CD14-positive monocyte (primary cell): ENCODE data around the gene CKAP5. TPM values are rescaled to one million over a fixed set of nuclear protein-coding genes. Genes with fewer than 3 reads are reported as not detected.

Experiments
- DNase-seq, 3 donors: peaks; one replicate each; pipeline ENCODE4 v3.0.0-alpha.2; 2011 to 2022
- H2AFZ ChIP-seq: 2 replicates; pipeline ENCODE4 v1.6.0; 2012; ENCODE audit warnings: mild to moderate bottlenecking, low read depth, low read length, inconsistent platforms; ENCODE audit not compliant: insufficient read depth, poor library complexity, severe bottlenecking
- H3K27ac ChIP-seq, 2 donors: 1 replicate in 1 of 2; 2 replicates in 1 of 2; pipeline ENCODE4 v1.5.1; 2012 to 2013; ENCODE audit warnings: low read length in 2 of 2, control low read depth in 1 of 2, inconsistent platforms in 1 of 2, low read depth in 1 of 2, mild to moderate bottlenecking in 1 of 2
- H3K27me3 ChIP-seq, 2 donors: one replicate each; pipeline versions ENCODE4 v1.6.0 to v1.6.1; 2011 to 2013; ENCODE audit warnings: low read length in 2 of 2; ENCODE audit not compliant: control insufficient read depth in 2 of 2, insufficient read depth in 2 of 2
- H3K36me3 ChIP-seq, 2 donors: replicated peaks in 1 of 2; 1 replicate in 1 of 2; 2 replicates in 1 of 2; pipeline versions ENCODE4 v1.5.1 to v1.6.1; 2012 to 2013; ENCODE audit warnings: low read length in 2 of 2, control low read depth in 1 of 2, inconsistent platforms in 1 of 2, mild to moderate bottlenecking in 1 of 2; ENCODE audit not compliant: insufficient read depth in 2 of 2, control insufficient read depth in 1 of 2
- H3K4me1 ChIP-seq, 2 donors: 1 replicate in 1 of 2; 2 replicates in 1 of 2; pipeline versions ENCODE4 v1.5.1 to v1.6.1; 2012 to 2013; ENCODE audit warnings: low read length in 2 of 2, control low read depth in 1 of 2, inconsistent platforms in 1 of 2, mild to moderate bottlenecking in 1 of 2, moderate library complexity in 1 of 2; ENCODE audit not compliant: insufficient read depth in 2 of 2, control insufficient read depth in 1 of 2
- H3K4me2 ChIP-seq: replicated peaks from 2 replicates; pipeline ENCODE3; 2012; ENCODE audit warnings: low read length, moderate library complexity, mild to moderate bottlenecking; ENCODE audit not compliant: poor library complexity, severe bottlenecking; ENCODE audit errors: extremely low read depth
- H3K4me3 ChIP-seq, 3 experiments: fragments of 200-600 bp in 1 of 3; sonication (generic) in 1 of 3; replicated peaks in 1 of 3; 1 replicate in 2 of 3; 2 replicates in 1 of 3; pipeline ENCODE4 v1.5.1; 2011 to 2013; ENCODE audit warnings: low read length in 3 of 3, mild to moderate bottlenecking in 3 of 3, control low read depth in 2 of 3, low read depth in 2 of 3, inconsistent platforms in 1 of 3, moderate library complexity in 1 of 3
- H3K79me2 ChIP-seq: 2 replicates; pipeline ENCODE4 v1.6.0; 2012; ENCODE audit warnings: mild to moderate bottlenecking, control low read depth, inconsistent platforms, low read length, moderate library complexity; ENCODE audit not compliant: insufficient read depth
- H3K9ac ChIP-seq: 2 replicates; pipeline ENCODE4 v1.6.0; 2017; ENCODE audit warnings: low read length, mild to moderate bottlenecking; ENCODE audit not compliant: insufficient read depth, poor library complexity, severe bottlenecking
- H3K9me3 ChIP-seq, 2 donors: replicated peaks in 1 of 2; 1 replicate in 1 of 2; 2 replicates in 1 of 2; pipeline versions ENCODE4 v1.5.1 to v1.6.1; 2012 to 2013; ENCODE audit warnings: low read length in 2 of 2, control low read depth in 1 of 2; ENCODE audit not compliant: control insufficient read depth in 1 of 2, insufficient read depth in 1 of 2
- H4K20me1 ChIP-seq: 2 replicates; pipeline ENCODE4 v1.6.0; 2012; ENCODE audit warnings: mild to moderate bottlenecking, low read length, control low read depth, moderate library complexity; ENCODE audit not compliant: insufficient read depth
- H3K27ac Mint-ChIP-seq, 7 donors: one replicate each; pipeline ENCODE4 v1.8.0; 2020; ENCODE audit warnings: mild to moderate bottlenecking in 7 of 7, mixed read lengths in 7 of 7, moderate library complexity in 6 of 7, inconsistent platforms in 2 of 7
- H3K27me3 Mint-ChIP-seq, 3 donors: one replicate each; pipeline ENCODE4 v1.8.0; 2021 to 2022; ENCODE audit warnings: low read depth in 3 of 3, mild to moderate bottlenecking in 3 of 3, mixed read lengths in 3 of 3, moderate library complexity in 3 of 3, inconsistent platforms in 1 of 3
- H3K36me3 Mint-ChIP-seq, 2 donors: one replicate each; pipeline ENCODE4 v1.8.0; 2020; ENCODE audit warnings: mixed read lengths in 2 of 2, inconsistent platforms in 1 of 2, mild to moderate bottlenecking in 1 of 2
- H3K4me1 Mint-ChIP-seq: one replicate; pipeline ENCODE4 v1.8.0; 2020; ENCODE audit warnings: mild to moderate bottlenecking, mixed read lengths
- H3K4me3 Mint-ChIP-seq, 2 donors: one replicate each; pipeline ENCODE4 v1.8.0; 2020; ENCODE audit warnings: mild to moderate bottlenecking in 2 of 2, mixed read lengths in 2 of 2, moderate library complexity in 1 of 2
- H3K9me3 Mint-ChIP-seq, 7 donors: one replicate each; pipeline ENCODE4 v1.8.0; 2020 to 2022; ENCODE audit warnings: mixed read lengths in 7 of 7, mild to moderate bottlenecking in 6 of 7, moderate library complexity in 6 of 7, inconsistent platforms in 2 of 7
- WGBS: methylation state at CpG from one replicate; pipeline ENCODE4 v1.1.5; 2013; ENCODE audit warnings: missing lambda C conversion rate; ENCODE audit not compliant: insufficient coverage; 5-methylcytosine and 5-hydroxymethylcytosine counted together
- intact Hi-C, 2 donors: fragments of 100-400 bp; cut with micrococcal nuclease; formaldehyde crosslinking; loops; one replicate each; pipeline versions ENCODE4 v1.15.0 to v1.15.1; 2023
- polyA plus RNA-seq, 3 donors: library from polyadenylated mRNA; depleted of rRNA in 1 of 3; unstranded in 2 of 3; stranded (reverse) in 1 of 3; fragments of 300-500 nt in 2 of 3; fragments of >200 nt in 1 of 3; fragmentation: Illumina TruSeq in 2 of 3; gene quantifications; 1 replicate in 2 of 3; 2 replicates in 1 of 3; pipeline ENCODE4 v1.2.3, GENCODE V29; 2012 to 2021
- TF ChIP-seq, protein P1 (sequence below): fragments of 200-600 bp; IDR thresholded peaks from one replicate; pipeline ENCODE4 v1.8.0; 2022; ENCODE audit warnings: antibody characterized with exemption, mild to moderate bottlenecking

The CKAP5 gene
- polyA plus RNA-seq, 3 donors = 6.4 to 10.2 (median 7.9) TPM

DNA sequence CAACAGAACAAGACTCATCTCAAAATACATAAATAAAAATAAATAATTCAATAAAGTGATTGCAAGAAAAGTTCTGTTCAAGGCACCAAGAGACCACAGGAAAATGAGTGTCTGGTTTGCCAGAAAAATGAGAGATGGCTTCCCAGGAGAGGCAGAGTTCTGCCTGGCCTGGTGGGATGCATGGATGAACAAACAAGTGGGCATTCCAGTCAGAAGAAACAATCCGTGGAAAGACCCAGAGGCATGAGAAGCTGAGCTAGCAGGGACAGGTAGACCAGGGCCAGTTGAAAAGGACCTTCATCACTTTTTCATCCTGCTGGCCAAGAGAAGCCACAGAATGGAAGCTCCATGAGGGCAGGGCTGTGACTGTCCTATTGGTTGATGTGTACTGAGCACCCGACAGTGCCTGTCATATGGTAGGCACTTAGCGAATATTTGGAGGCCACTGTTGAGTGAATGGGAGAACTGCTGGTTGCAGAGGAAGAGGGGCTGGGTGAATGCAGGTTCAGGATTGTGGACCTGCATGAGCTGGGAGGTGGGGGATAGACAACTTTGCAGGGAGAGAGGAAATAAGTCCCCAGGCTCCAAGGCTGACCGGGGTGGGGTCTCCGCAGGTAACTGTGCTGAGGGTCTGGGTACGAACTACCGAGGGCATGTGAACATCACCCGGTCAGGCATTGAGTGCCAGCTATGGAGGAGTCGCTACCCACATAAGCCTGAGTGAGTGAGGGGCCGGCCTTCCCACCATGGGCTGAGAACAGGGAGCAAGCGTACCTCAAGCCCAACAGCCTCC is 123.3 kb downstream of the CKAP5 start:
- peaks cover 6% of the 10 kb centered on the region for H3K4me1 Mint-ChIP-seq
- no peak for DNase-seq
- no peaks in the 10 kb centered on the region for H3K9me3 ChIP-seq
- no peak overlapping the region for H3K4me3 Mint-ChIP-seq
- no peak overlapping the region for H3K27ac Mint-ChIP-seq
- TF ChIP-seq, protein P1, sequence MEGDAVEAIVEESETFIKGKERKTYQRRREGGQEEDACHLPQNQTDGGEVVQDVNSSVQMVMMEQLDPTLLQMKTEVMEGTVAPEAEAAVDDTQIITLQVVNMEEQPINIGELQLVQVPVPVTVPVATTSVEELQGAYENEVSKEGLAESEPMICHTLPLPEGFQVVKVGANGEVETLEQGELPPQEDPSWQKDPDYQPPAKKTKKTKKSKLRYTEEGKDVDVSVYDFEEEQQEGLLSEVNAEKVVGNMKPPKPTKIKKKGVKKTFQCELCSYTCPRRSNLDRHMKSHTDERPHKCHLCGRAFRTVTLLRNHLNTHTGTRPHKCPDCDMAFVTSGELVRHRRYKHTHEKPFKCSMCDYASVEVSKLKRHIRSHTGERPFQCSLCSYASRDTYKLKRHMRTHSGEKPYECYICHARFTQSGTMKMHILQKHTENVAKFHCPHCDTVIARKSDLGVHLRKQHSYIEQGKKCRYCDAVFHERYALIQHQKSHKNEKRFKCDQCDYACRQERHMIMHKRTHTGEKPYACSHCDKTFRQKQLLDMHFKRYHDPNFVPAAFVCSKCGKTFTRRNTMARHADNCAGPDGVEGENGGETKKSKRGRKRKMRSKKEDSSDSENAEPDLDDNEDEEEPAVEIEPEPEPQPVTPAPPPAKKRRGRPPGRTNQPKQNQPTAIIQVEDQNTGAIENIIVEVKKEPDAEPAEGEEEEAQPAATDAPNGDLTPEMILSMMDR = no peak
- WGBS = 92% methylated on average over 9 of the region's 11 CpGs
- H4K20me1 ChIP-seq = no peaks in the 10 kb centered on the region
- H3K79me2 ChIP-seq = no peaks in the 10 kb centered on the region
- intact Hi-C loops = no loop called here
- no peak overlapping the region for H3K9ac ChIP-seq
- H3K27me3 Mint-ChIP-seq = peaks cover 0 to 8% (median 5%) of the 10 kb centered on the region in 3 donors
- no peaks in the 10 kb centered on the region for H3K4me1 ChIP-seq
- H3K9me3 Mint-ChIP-seq = peaks cover 0 to 3% (median 0%) of the 10 kb centered on the region in 7 donors
- no peaks in the 10 kb centered on the region for H3K27me3 ChIP-seq
- no peak overlapping the region for H2AFZ ChIP-seq
- H3K27ac ChIP-seq = no peak overlapping the region
- no peaks in the 10 kb centered on the region for H3K36me3 Mint-ChIP-seq
- H3K36me3 ChIP-seq = no peaks in the 10 kb centered on the region
- H3K4me3 ChIP-seq = no peak overlapping the region
- no peak overlapping the region for H3K4me2 ChIP-seq

DNA sequence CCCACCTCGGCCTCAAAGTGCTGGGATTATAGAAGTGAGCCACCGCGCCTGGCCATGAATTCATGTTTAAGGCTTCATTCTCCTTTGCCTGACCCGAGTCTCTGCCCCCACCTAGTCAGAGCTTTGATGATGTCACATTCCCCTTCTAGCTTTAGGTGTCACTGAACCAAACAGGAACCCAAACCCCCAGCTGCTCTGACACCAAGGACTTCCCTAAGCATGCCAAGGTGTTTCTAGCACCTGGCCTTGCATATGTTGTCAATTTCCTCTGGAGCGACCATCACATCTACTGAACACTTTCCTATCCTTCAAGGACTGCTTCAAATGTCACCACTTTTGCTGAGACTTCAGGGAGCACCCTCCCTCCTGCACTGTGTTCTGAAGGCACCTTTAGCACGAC is 124.8 kb downstream of the CKAP5 start:
- H4K20me1 ChIP-seq = no peaks in the 10 kb centered on the region
- Mint-ChIP-seq H3K27me3 (peaks cover 0 to 6% (median 5%) of the 10 kb centered on the region in 3 donors), H3K4me1 (peaks cover 6% of the 10 kb centered on the region), H3K27ac (no peak overlapping the region), H3K4me3 (no peak overlapping the region), H3K36me3 (no peaks in the 10 kb centered on the region), H3K9me3 (peaks cover 0 to 3% (median 0%) of the 10 kb centered on the region in 7 donors)
- H3K27me3 ChIP-seq = no peaks in the 10 kb centered on the region
- no peak overlapping the region for H3K4me3 ChIP-seq
- DNase-seq = no peak
- no peaks in the 10 kb centered on the region for H3K79me2 ChIP-seq
- H2AFZ ChIP-seq = no peak overlapping the region
- no peaks in the 10 kb centered on the region for H3K4me1 ChIP-seq
- no peaks in the 10 kb centered on the region for H3K36me3 ChIP-seq
- H3K9ac ChIP-seq = no peak overlapping the region
- no peak overlapping the region for H3K27ac ChIP-seq
- TF ChIP-seq, protein P1 = no peak
- H3K4me2 ChIP-seq = no peak overlapping the region
- intact Hi-C loops = no loop called here
- 76% methylated on average over 2 of the region's 6 CpGs for WGBS
- no peaks in the 10 kb centered on the region for H3K9me3 ChIP-seq
